Measurements from ENCODE around the gene NCKAP5. TPM values are rescaled to one million over a fixed set of nuclear protein-coding genes. Genes with fewer than 3 reads are reported as not detected.
"Not testable (repeated sequence)": the region's sequence is repeated elsewhere in the genome, so short reads cannot be mapped to it uniquely, and the experiment has no call there.

The NCKAP5 gene
- total RNA-seq, 1 donor from 2014 or later, result 0.87 TPM

DNA sequence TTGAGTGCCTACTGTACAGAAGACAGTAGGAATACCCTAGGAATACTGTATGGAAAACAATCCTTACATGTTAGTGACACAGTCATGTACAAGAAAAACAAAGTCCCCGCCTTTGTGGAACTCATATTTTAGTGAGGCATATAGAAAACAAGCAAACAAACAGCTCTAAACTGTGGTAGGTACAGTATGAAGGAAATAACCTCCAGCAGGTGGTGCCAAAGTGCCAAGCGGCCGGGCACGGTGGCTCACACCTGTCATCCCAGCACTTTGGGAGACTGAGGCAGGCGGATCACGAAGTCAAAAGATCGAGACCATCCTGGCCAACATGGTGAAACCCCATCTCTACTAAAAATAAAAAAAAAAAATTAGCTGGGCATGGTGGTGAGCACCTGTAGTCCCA lies 48.6 kb downstream of the NCKAP5 start:
- not testable (repeated sequence) for H3K27ac Mint-ChIP-seq (ENCODE audit: unreplicated experiment); H3K9me3 Mint-ChIP-seq (ENCODE audit: low read depth)

DNA sequence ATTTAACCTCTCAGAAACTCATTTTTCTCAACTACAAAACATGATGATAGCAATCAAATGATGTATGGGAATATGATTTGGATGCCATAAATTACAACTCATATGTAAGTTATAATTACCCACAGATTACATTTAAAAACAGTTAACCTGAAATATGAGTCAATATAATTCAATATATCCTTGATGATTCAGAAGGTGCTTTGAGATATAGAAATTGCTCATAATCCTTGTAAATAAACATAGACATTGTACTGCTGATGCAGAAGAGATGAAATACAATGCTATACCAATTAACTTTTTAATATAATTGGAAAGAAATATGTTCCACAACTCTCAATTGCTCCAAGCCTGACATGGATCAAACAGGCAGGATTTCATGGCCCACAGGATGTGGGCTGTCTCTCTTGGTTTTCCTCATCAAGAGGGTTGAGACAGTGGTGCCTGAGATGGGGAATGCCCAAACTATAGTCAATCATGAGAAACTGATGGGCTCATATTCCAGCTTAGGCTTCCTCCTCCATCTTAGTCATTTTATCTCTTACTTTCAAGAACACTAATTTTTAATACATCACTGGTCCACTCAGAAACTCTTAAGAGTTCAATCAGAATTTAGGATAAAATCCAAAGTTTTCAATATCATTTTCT lies 49.4 kb downstream of the NCKAP5 start:
- H3K4me1 Mint-ChIP-seq (ENCODE audit: low read depth), result peaks cover 18% of the 10 kb centered on the region
- H3K36me3 Mint-ChIP-seq (ENCODE audit: low read depth), result no peaks in the 10 kb centered on the region
- no peak overlapping the region for H3K27ac Mint-ChIP-seq (ENCODE audit: unreplicated experiment)
- no peaks in the 10 kb centered on the region for H3K27me3 Mint-ChIP-seq (ENCODE audit: low read depth)
- TF ChIP-seq, protein P1, sequence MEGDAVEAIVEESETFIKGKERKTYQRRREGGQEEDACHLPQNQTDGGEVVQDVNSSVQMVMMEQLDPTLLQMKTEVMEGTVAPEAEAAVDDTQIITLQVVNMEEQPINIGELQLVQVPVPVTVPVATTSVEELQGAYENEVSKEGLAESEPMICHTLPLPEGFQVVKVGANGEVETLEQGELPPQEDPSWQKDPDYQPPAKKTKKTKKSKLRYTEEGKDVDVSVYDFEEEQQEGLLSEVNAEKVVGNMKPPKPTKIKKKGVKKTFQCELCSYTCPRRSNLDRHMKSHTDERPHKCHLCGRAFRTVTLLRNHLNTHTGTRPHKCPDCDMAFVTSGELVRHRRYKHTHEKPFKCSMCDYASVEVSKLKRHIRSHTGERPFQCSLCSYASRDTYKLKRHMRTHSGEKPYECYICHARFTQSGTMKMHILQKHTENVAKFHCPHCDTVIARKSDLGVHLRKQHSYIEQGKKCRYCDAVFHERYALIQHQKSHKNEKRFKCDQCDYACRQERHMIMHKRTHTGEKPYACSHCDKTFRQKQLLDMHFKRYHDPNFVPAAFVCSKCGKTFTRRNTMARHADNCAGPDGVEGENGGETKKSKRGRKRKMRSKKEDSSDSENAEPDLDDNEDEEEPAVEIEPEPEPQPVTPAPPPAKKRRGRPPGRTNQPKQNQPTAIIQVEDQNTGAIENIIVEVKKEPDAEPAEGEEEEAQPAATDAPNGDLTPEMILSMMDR (IDR thresholded peaks at IDR 0.05), result no peak
- no peak overlapping the region for H3K4me3 Mint-ChIP-seq (ENCODE audit: unreplicated experiment)
- no peak for DNase-seq (ENCODE audit: low spot score)
- H3K9me3 Mint-ChIP-seq (ENCODE audit: low read depth), result no peaks in the 10 kb centered on the region

More for the DNA sequence above, 48.6 kb downstream of the NCKAP5 start:
- DNase-seq (ENCODE audit: low spot score); H3K27me3 Mint-ChIP-seq (ENCODE audit: low read depth); H3K36me3 Mint-ChIP-seq (ENCODE audit: low read depth); H3K4me3 Mint-ChIP-seq (ENCODE audit: unreplicated experiment): not testable (repeated sequence)
- peaks cover 18% of the 10 kb centered on the region for H3K4me1 Mint-ChIP-seq (ENCODE audit: low read depth)
- TF ChIP-seq, protein P1 (IDR thresholded peaks at IDR 0.05), result peak; percentile 46

GRCh38 chr2:133517876-133518275 lies 50.4 kb downstream of the NCKAP5 start:
- Mint-ChIP-seq H3K27me3 (ENCODE audit: low read depth) (no peaks in the 10 kb centered on the region), H3K4me1 (ENCODE audit: low read depth) (peaks cover 18% of the 10 kb centered on the region), H3K9me3 (ENCODE audit: low read depth) (no peaks in the 10 kb centered on the region), H3K4me3 (ENCODE audit: unreplicated experiment) (no peak overlapping the region), H3K36me3 (ENCODE audit: low read depth) (no peaks in the 10 kb centered on the region), H3K27ac (ENCODE audit: unreplicated experiment) (peak overlapping the region; percentile 52)
- DNase-seq (ENCODE audit: low spot score), result no peak
- TF ChIP-seq, protein P1 (IDR thresholded peaks at IDR 0.05), result no peak

GRCh38 chr2:133516405-133517026 lies 51.7 kb downstream of the NCKAP5 start:
- H3K9me3 Mint-ChIP-seq (ENCODE audit: low read depth), result no peaks in the 10 kb centered on the region
- H3K36me3 Mint-ChIP-seq (ENCODE audit: low read depth), result no peaks in the 10 kb centered on the region
- peaks cover 18% of the 10 kb centered on the region for H3K4me1 Mint-ChIP-seq (ENCODE audit: low read depth)
- no peak overlapping the region for H3K27ac Mint-ChIP-seq (ENCODE audit: unreplicated experiment)
- H3K4me3 Mint-ChIP-seq (ENCODE audit: unreplicated experiment), result no peak overlapping the region
- TF ChIP-seq, protein P1 (IDR thresholded peaks at IDR 0.05), result no peak
- no peaks in the 10 kb centered on the region for H3K27me3 Mint-ChIP-seq (ENCODE audit: low read depth)
- DNase-seq (ENCODE audit: low spot score), result no peak

- H3K4me1 Mint-ChIP-seq (ENCODE audit: low read depth), result peaks cover 18% of the 10 kb centered on the region
- TF ChIP-seq, protein P1 (IDR thresholded peaks at IDR 0.05), result no peak
- no peaks in the 10 kb centered on the region for H3K9me3 Mint-ChIP-seq (ENCODE audit: low read depth)
- DNase-seq (ENCODE audit: low spot score), result no peak
- H3K27me3 Mint-ChIP-seq (ENCODE audit: low read depth), result no peaks in the 10 kb centered on the region
- no peak overlapping the region for H3K4me3 Mint-ChIP-seq (ENCODE audit: unreplicated experiment)
- no peak overlapping the region for H3K27ac Mint-ChIP-seq (ENCODE audit: unreplicated experiment)
- H3K36me3 Mint-ChIP-seq (ENCODE audit: low read depth), result no peaks in the 10 kb centered on the region
Measured at GRCh38 chr2:133515271-133515670, 53.0 kb downstream of the NCKAP5 start.

Measured in chondrocyte (in vitro differentiated cells).